Mesenteric fat pad (tissue), 1 donor: ENCODE data around the gene B3GALT6. TPM values are rescaled to one million over a fixed set of nuclear protein-coding genes. Genes with fewer than 3 reads are reported as not detected.

Source experiments
- DNase-seq: peaks from one replicate; pipeline ENCODE4 v3.0.0-alpha.2; 2020; ENCODE audit warnings: low spot score
- total RNA-seq: library from RNA; stranded (reverse); fragmentation: NEBNext Ultra II Directional; extraction: Animal tissue kit (Norgen Biotek cat#: 25700); gene quantifications from one replicate; pipeline ENCODE4 v1.2.1, GENCODE V29; 2021
- donor health status: DM: yes; HTN: yes; CAD: no.

The B3GALT6 gene
- total RNA-seq, 1 donor from 2014 or later = 14.1 TPM

DNA sequence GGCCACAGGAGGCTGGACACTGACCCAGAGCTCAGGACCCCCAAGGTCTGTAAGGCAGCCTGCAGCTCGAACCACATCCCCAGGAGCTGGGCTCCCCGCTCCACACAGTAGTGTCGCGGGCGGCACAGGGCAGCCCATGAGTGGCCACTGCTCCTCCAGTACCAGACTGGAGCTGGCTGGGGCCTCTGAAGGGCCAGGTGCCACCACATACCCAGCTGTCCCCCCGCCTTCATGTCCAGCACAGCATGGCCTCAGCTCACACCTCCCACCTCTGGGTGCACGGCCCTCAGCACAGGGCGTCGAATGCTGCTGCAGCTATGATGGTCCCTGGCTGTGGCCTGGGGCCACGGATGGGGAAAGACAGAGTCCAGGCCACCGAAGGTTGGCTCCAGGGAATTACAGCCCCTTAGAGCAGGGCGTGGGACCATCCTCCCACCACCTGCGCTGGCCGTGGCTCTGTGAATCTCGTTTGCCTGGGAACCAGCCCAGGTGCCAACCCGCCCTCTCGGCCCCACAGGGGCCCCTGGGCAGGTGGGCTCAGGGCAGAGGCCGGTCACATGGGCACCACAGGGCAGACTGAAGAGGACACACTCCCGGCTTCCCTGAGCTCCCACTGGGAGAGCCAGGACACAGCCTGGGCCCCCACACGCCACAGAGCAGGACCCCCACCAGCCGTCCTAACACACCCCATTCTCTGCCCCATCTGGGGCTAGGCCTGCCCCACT lies 16.0 kb upstream of the B3GALT6 start:
- no peak for DNase-seq

- no peak for DNase-seq
These were observed 15.0 kb upstream of the B3GALT6 start for GRCh38 chr1:1216770-1217620.

- DNase-seq = no peak
These were observed 14.2 kb upstream of the B3GALT6 start for GRCh38 chr1:1217621-1218523.

GRCh38 chr1:1218524-1219200 lies 13.4 kb upstream of the B3GALT6 start:
- DNase-seq = no peak

DNA sequence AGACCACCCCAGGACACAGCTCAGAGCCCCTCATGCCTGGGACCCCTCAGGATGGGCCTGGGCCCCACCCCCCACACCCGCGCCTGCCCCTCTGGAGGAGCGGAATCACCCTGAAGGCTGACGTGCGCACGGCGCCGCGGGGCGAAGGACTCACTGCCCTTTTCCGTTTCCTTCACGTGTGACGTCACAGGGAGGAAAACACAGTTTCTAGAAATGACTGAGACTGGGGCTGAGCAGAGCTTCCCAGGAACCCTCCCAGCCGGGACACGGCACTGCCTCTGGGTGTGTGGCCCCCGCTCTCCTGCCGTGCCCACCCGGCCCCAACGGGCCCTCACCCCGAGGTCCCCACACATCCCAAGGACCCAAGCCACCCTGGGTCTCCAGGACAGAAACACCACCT lies 12.7 kb upstream of the B3GALT6 start:
- DNase-seq = no peak

GRCh38 chr1:1220197-1220596 lies 11.8 kb upstream of the B3GALT6 start:
- no peak for DNase-seq

- DNase-seq = no peak
These were observed 10.0 kb upstream of the B3GALT6 start for GRCh38 chr1:1221887-1222574.

GRCh38 chr1:1222575-1223225 lies 9.3 kb upstream of the B3GALT6 start:
- no peak for DNase-seq

- DNase-seq = no peak
These were observed 8.7 kb upstream of the B3GALT6 start for GRCh38 chr1:1223321-1223720.

DNA sequence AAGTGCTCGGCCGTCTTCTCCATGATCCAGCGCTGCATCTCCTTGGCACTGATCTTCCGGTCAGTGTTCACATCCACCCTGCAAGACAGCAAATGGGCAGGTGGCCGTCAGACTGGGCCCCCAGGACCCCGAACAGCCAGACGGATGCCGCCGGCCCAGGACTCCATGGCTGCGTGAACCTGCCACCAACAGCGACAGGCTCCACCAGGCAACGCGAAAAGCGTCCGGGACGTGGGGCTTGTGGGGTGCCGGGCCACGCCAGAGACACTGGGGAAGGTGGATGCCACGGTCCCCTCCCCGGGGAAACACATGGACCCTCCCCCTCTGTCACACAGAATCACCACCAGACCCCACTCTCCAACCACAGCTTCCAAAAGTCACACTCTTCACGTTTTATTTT lies 8.1 kb upstream of the B3GALT6 start:
- DNase-seq = no peak

- DNase-seq = no peak
These were observed 6.7 kb upstream of the B3GALT6 start for GRCh38 chr1:1225238-1225845.

DNA sequence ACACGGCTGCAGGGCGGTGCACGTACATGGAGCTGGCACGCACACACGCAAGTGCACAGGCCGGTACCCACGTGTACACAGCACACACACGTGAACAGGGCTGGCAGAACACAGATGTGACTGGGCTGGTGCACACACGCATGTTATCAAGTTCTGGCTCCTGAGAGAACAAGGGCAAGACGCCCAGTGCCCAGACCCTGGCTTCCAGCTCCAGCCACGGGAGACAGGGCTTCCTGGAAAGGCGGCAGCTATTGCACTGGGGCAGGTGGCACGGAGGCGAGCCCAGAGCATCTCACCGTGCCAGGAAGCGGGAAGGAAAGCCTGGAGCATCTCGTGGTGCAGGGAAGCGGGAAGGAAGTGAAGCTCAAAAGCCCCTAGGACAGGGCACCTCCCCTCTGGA lies 6.1 kb upstream of the B3GALT6 start:
- DNase-seq = no peak

DNA sequence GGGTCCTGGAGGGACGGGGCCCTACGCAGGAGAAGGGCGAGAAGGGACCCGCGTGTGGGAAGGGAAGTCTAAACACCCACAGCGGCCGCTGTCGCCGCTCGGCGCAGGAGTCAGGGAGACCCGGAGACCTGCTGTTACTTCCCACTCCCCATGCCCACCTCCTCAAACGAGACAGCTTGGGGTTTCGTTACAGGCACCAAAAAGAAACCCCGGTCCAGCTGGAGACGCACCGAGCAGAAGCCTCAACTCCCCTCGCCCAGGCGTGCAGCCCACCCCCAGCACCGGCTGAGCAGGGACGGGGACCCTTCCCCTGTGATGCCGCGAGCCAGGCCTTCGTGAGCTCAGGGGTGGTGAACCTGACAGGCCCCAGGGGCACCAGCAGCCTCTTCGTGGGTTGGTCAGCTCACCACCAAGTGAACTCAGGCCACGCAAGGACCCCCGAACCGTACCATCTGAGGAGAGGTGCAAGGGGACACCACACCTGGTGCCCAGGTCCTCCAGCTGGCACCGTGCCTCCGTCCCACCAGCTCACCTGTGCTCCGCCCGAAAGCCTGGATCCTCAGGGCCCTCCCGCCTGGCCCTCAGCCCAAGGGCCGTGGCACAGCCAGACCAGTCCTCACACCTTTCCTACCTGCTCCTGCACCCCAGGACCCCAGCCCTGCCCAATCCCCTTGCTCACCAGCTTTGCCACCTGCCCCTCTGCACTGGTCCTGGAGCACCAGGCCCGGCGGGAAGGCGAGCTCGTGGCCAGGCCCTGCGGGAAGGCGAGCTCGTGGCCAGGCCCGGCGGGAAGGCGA lies 5.3 kb upstream of the B3GALT6 start:
- DNase-seq = no peak

- DNase-seq = no peak
These were observed 4.7 kb upstream of the B3GALT6 start for GRCh38 chr1:1227386-1227785.

DNA sequence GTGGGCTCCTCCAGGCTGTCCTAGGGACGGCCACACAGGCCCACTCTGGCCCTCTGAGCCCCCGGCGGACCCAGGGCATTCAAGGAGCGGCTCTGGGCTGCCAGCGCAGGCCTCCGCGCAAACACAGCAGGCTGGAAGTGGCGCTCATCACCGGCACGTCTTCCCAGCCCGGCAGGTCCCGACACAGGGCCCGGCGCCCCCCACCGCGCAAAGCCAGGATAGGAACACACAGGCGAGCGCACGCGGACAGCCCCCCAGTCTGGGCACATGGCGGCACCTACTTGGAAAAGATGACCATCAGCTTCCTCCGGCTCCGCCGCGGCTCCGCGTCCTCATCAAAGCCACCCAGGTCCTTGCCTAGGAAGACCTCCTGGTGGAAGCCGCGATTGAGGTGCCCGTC lies 3.9 kb upstream of the B3GALT6 start:
- DNase-seq = no peak

DNA sequence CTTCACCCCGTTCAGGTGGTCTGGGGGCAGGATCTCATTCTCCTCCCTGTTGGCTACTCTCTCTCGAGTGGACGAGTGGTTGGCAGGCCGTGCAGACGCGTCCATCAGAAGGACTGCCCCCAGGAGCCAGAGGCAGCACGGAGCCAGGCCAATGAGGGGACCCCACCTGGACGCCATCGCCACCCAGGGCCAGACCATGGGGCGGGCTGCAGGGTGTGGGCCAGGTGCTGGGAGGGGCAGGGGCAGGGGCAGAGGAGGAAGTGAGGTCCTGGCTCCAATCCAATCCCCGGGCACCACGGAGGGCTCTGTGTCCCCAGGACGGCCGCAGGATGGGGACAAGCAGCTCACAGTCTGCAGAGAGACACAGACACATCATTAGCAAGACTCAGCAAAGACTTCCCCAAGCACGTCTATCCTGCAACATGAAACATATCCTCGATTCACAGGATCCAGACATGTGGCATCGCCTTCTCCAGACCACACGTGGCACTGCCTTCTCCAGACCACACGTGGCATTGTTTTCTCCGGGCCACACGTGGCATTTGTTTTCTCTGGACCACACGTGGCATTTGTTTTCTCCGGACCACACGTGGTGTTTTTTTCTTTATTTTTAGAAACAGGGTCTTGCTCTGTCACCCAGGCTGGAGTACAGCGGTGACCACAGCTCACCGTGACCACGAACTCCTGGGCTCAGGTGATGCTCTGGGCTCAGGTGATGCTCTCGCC lies 3.3 kb upstream of the B3GALT6 start:
- no peak for DNase-seq

DNA sequence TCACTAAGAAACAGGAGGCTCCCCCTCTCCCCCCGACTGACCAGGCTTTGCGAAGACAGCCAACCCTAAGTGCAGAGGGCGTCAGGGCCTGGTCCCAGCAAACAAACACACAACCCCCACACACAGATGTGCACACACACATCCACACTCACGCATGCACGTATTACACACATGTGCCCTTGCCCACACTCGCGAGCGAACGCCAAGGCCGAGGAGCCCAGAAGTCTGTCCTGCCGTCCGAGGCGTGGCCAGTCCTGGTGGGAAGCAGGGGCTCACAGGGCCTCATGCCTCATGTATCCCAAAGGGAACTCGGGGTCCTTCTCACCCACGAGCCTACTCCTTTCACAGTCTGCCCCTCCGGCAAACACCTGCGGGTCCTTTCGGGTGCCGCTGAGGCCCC lies 2.3 kb upstream of the B3GALT6 start:
- DNase-seq = no peak
